IMR-90 (cell line): Measurements from ENCODE around the gene CATSPERE. TPM values are rescaled to one million over a fixed set of nuclear protein-coding genes. Genes with fewer than 3 reads are reported as not detected.

Experiments
- ATAC-seq: fragments of 200-7000 bp; cut with Tn5 transposase; 2 replicates; pipeline ENCODE4 v1.9.1; 2020; ENCODE audit warnings: low read depth, mild to moderate bottlenecking, moderate library complexity
- BruUV-seq: library from RNA; stranded (reverse); fragments of 400-500 nt; replicated peaks from 2 replicates; lab custom pipeline; 2021; lab: Mats Ljungman, UMichigan
- CTCF ChIA-PET: fragments of 300-600 bp; formaldehyde crosslinking; extraction: SDS; loops from one replicate; lab custom pipeline; 2021; ENCODE audit warnings: antibody characterized with exemption; lab: Yijun Ruan, JAX
- POLR2A ChIA-PET: fragments of 300-600 bp; sonication (Branson Sonifier 250); formaldehyde crosslinking; loops from one replicate; lab custom pipeline; 2022; ENCODE audit warnings: antibody characterized with exemption; ENCODE audit not compliant: unreplicated experiment; lab: Charles Lee
- DNase-seq: peaks from one replicate; pipeline ENCODE4 v3.0.0; 2013
- H2AFZ ChIP-seq: replicated peaks from 2 replicates; pipeline ENCODE3; 2013; ENCODE audit warnings: low read length, mild to moderate bottlenecking; ENCODE audit not compliant: poor library complexity
- H2AK5ac ChIP-seq: 2 replicates; pipeline ENCODE4 v1.6.1; 2013; ENCODE audit warnings: low read depth, low read length, inconsistent platforms
- H2AK9ac ChIP-seq: replicated peaks from 2 replicates; pipeline ENCODE3; 2013; ENCODE audit warnings: mild to moderate bottlenecking, low read depth, low read length, moderate library complexity; ENCODE audit not compliant: poor library complexity
- H2BK120ac ChIP-seq: 2 replicates; pipeline ENCODE4 v1.6.1; 2013; ENCODE audit warnings: low read depth, low read length, inconsistent platforms
- H2BK15ac ChIP-seq: 3 replicates; pipeline ENCODE4 v1.6.1; 2013; ENCODE audit warnings: low read depth, low read length, inconsistent platforms
- H2BK20ac ChIP-seq: 2 replicates; pipeline ENCODE4 v1.6.1; 2013; ENCODE audit warnings: low read depth, mild to moderate bottlenecking, inconsistent platforms, low read length, moderate library complexity
- H2BK5ac ChIP-seq: 2 replicates; pipeline ENCODE4 v1.6.1; 2013; ENCODE audit warnings: mild to moderate bottlenecking, low read depth, low read length, inconsistent platforms; ENCODE audit not compliant: poor library complexity, severe bottlenecking
- H3K14ac ChIP-seq: replicated peaks from 2 replicates; pipeline ENCODE4 v1.6.1; 2013; ENCODE audit warnings: low read depth, low read length, inconsistent platforms
- H3K18ac ChIP-seq: 2 replicates; pipeline ENCODE4 v1.6.1; 2013; ENCODE audit warnings: low read depth, low read length, control low read depth
- H3K23ac ChIP-seq: 2 replicates; pipeline ENCODE4 v1.6.1; 2013; ENCODE audit warnings: low read depth, low read length, inconsistent platforms
- H3K27ac ChIP-seq: 2 replicates; pipeline ENCODE4 v1.5.1; 2013; ENCODE audit warnings: mild to moderate bottlenecking, control low read depth, low read length; ENCODE audit not compliant: insufficient read depth
- H3K27me3 ChIP-seq: 2 replicates; pipeline ENCODE4 v1.6.1; 2013; ENCODE audit warnings: low read length; ENCODE audit not compliant: control insufficient read depth, insufficient read depth
- H3K36me3 ChIP-seq: 2 replicates; pipeline ENCODE4 v1.6.1; 2013; ENCODE audit warnings: low read length, mixed read lengths; ENCODE audit not compliant: control insufficient read depth, insufficient read depth
- H3K4ac ChIP-seq: 2 replicates; pipeline ENCODE4 v1.6.1; 2013; ENCODE audit warnings: low read depth, low read length, inconsistent platforms
- H3K4me1 ChIP-seq: 2 replicates; pipeline ENCODE4 v1.6.1; 2013; ENCODE audit warnings: low read length, mixed read lengths; ENCODE audit not compliant: control insufficient read depth, insufficient read depth
- H3K4me2 ChIP-seq: 2 replicates; pipeline ENCODE4 v1.6.1; 2013; ENCODE audit warnings: low read depth, mild to moderate bottlenecking, control low read depth, low read length, moderate library complexity
- H3K4me3 ChIP-seq: 2 replicates; pipeline ENCODE4 v1.5.1; 2013; ENCODE audit warnings: low read depth, mild to moderate bottlenecking, control low read depth, low read length, moderate library complexity; ENCODE audit not compliant: insufficient read depth
- H3K56ac ChIP-seq: 2 replicates; pipeline ENCODE4 v1.6.1; 2013; ENCODE audit warnings: low read length, inconsistent platforms; ENCODE audit not compliant: insufficient read depth; ENCODE audit errors: extremely low read depth
- H3K79me1 ChIP-seq, 2 experiments: 2 replicates each; pipeline ENCODE4 v1.6.1; 2013; ENCODE audit warnings: low read length in 2 of 2, inconsistent platforms in 1 of 2, low read depth in 1 of 2
- H3K9ac ChIP-seq: 2 replicates; pipeline ENCODE4 v1.6.1; 2013; ENCODE audit warnings: low read depth, low read length, control low read depth
- H3K9me1 ChIP-seq: 2 replicates; pipeline ENCODE4 v1.6.1; 2013; ENCODE audit warnings: low read length, inconsistent platforms; ENCODE audit not compliant: insufficient read depth
- H3K9me3 ChIP-seq: 2 replicates; pipeline ENCODE4 v1.6.1; 2013; ENCODE audit warnings: low read length; ENCODE audit not compliant: control insufficient read depth, insufficient read depth
- H4K20me1 ChIP-seq: 2 replicates; pipeline ENCODE4 v1.6.1; 2013; ENCODE audit warnings: low read length, inconsistent platforms; ENCODE audit not compliant: insufficient read depth
- H4K5ac ChIP-seq: 2 replicates; pipeline ENCODE4 v1.6.1; 2013; ENCODE audit warnings: mild to moderate bottlenecking, low read depth, low read length, control low read depth
- H4K8ac ChIP-seq, 2 experiments: 2 replicates each; pipeline ENCODE4 v1.6.1; 2013; ENCODE audit warnings: low read depth in 2 of 2, low read length in 2 of 2, control low read depth in 1 of 2, inconsistent platforms in 1 of 2
- H4K91ac ChIP-seq: 2 replicates; pipeline ENCODE4 v1.6.1; 2013; ENCODE audit warnings: low read depth, low read length, inconsistent platforms; ENCODE audit not compliant: insufficient read depth
- BHLHE40 ChIP-seq: fragments of 150-350 bp; IDR thresholded peaks from 2 replicates; pipeline ENCODE4 v1.6.1; 2016; ENCODE audit warnings: mild to moderate bottlenecking, low read depth, low read length
- CEBPB ChIP-seq: IDR thresholded peaks from 2 replicates; pipeline ENCODE4 v1.6.1; 2012; ENCODE audit warnings: low read depth, low read length, improper control_type of control experiment
- MAFK ChIP-seq: IDR thresholded peaks from 2 replicates; pipeline ENCODE4 v1.6.1; 2012; ENCODE audit warnings: low read depth, low read length, improper control_type of control experiment
- MXI1 ChIP-seq: IDR thresholded peaks from 2 replicates; pipeline ENCODE4 v1.6.1; 2012; ENCODE audit warnings: low read depth, mild to moderate bottlenecking, low read length, moderate library complexity, borderline replicate concordance
- NFE2L2 ChIP-seq: fragments of 150-350 bp; IDR thresholded peaks from 2 replicates; pipeline ENCODE4 v1.6.1; 2016; ENCODE audit warnings: low read depth, mild to moderate bottlenecking, low read length
- POLR2A ChIP-seq: IDR thresholded peaks from 2 replicates; pipeline ENCODE4 v1.6.1; 2012; ENCODE audit warnings: mild to moderate bottlenecking, low read depth, low read length
- RCOR1 ChIP-seq: IDR thresholded peaks from 2 replicates; pipeline ENCODE4 v1.6.1; 2012; ENCODE audit warnings: mild to moderate bottlenecking, low read length, improper control_type of control experiment; ENCODE audit not compliant: insufficient replicate concordance
- RFX5 ChIP-seq: IDR thresholded peaks from 2 replicates; pipeline ENCODE4 v1.8.0; 2012; ENCODE audit warnings: low read depth, mild to moderate bottlenecking, low read length, moderate library complexity
- SMC3 ChIP-seq: fragments of 150-350 bp; IDR thresholded peaks from 2 replicates; pipeline ENCODE4 v1.6.1; 2016; ENCODE audit warnings: low read depth, mild to moderate bottlenecking, antibody characterized with exemption, low read length, moderate library complexity
- WGBS, 2 experiments: methylation state at CpG; one replicate each; pipeline versions ENCODE4 v1.1.5 to v1.1.7; 2013; ENCODE audit warnings: missing lambda C conversion rate in 2 of 2; ENCODE audit not compliant: insufficient read length in 1 of 2; ENCODE audit errors: extremely low coverage in 2 of 2; 5-methylcytosine and 5-hydroxymethylcytosine counted together
- dilution Hi-C: fragments of 300-500 bp; cut with HindIII; formaldehyde crosslinking; loops from one replicate; pipeline ENCODE4 v1.14.3; 2018; ENCODE audit warnings: low sequenced_read_pairs; ENCODE audit not compliant: unreplicated experiment
- in situ Hi-C: fragments of 300-500 bp; cut with MboI; formaldehyde crosslinking; loops from 3 replicates; pipeline ENCODE4 v1.14.3; 2019; ENCODE audit warnings: low sequenced_read_pairs, inconsistent platforms, mixed read lengths
- intact Hi-C: fragments of 100-400 bp; cut with micrococcal nuclease; formaldehyde crosslinking; loops from 2 replicates; pipeline ENCODE4 v1.10.0; 2022
- polyA plus RNA-seq, 3 experiments: library from polyadenylated mRNA; depleted of rRNA; stranded (reverse); fragments of >200 nt; gene quantifications; 2 replicates each; pipeline ENCODE4 v1.2.3, GENCODE V29; 2012; ENCODE audit warnings: low replicate concordance in 1 of 3
- total RNA-seq: library from RNA; depleted of rRNA; stranded (reverse); fragments of >200 nt; gene quantifications from 2 replicates; pipeline ENCODE4 v1.2.3, GENCODE V29; 2012

CATSPERE gene
- total and polyA plus RNA-seq, 2 of the 4 experiments (the other 2 are of a cell fraction) = 0.07 to 0.18 TPM

DNA sequence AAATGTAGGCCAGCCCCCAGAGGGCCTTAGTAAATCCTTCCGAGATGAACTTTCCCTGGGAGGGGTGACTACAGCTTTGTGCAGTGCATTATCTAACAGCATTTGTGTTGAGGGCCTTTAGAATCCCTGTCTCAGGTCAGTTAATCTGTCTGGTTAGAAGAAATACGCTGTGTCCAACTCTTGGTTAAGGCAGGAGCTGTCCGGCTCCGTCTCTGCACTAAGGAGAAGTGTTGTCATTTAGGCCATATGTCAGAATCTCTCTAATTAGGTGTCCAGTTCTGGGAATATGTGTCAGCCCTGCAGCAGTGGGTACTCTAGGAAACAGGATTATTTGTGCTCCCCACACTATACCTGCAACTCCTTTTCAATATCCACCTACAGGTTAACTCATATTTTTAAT lies 124.8 kb downstream of the CATSPERE start:
- no peaks in the 10 kb centered on the region for H3K27me3 ChIP-seq
- no peak overlapping the region for H3K56ac ChIP-seq
- H3K23ac ChIP-seq = no peak overlapping the region
- H3K27ac ChIP-seq = no peak overlapping the region
- no peak overlapping the region for H2AFZ ChIP-seq
- H4K20me1 ChIP-seq = no peaks in the 10 kb centered on the region
- H3K9me1 ChIP-seq = no peaks in the 10 kb centered on the region
- H2BK5ac ChIP-seq = no peak overlapping the region
- dilution Hi-C loops = no loop called here
- POLR2A ChIA-PET = no interaction called here
- H3K79me1 ChIP-seq = no peaks in the 10 kb centered on the region
- no peak overlapping the region for H2BK120ac ChIP-seq
- no peak overlapping the region for H3K18ac ChIP-seq
- no peak overlapping the region for H2BK15ac ChIP-seq
- H3K4me3 ChIP-seq = no peak overlapping the region
- H2AK9ac ChIP-seq = no peak overlapping the region
- TF ChIP-seq CEBPB (no peak), NFE2L2 (no peak), BHLHE40 (no peak), RFX5 (no peak), RCOR1 (no peak), MXI1 (no peak), SMC3 (no peak), MAFK (no peak), POLR2A (no peak)
- H3K9ac ChIP-seq = no peak overlapping the region
- no TSS peak for BruUV-seq
- in situ Hi-C loops = no loop called here
- no peak overlapping the region for H3K4me2 ChIP-seq
- CTCF ChIA-PET = no interaction called here
- 80% methylated on average over 1 of the region's 4 CpGs; no CpG with 5 or more reads in 1 of the 2 experiments for WGBS, 2 experiments
- H3K4ac ChIP-seq = no peak overlapping the region
- intact Hi-C loops = no loop called here
- no peaks in the 10 kb centered on the region for H3K4me1 ChIP-seq
- H4K8ac ChIP-seq = no peak overlapping the region
- no peak overlapping the region for H2BK20ac ChIP-seq
- H4K5ac ChIP-seq = no peak overlapping the region
- no peak overlapping the region for H3K14ac ChIP-seq
- H3K36me3 ChIP-seq = no peaks in the 10 kb centered on the region
- no peak for DNase-seq
- no peak overlapping the region for H4K91ac ChIP-seq
- no peak for ATAC-seq
- no peaks in the 10 kb centered on the region; the same call in 1 of the 2 replicates for H3K9me3 ChIP-seq
- H2AK5ac ChIP-seq = no peak overlapping the region
